Vagina (tissue), 2 donors: ENCODE results near the gene AFF3. TPM values are rescaled to one million over a fixed set of nuclear protein-coding genes. Genes with fewer than 3 reads are reported as not detected.

Experiments
- DNase-seq, 2 donors: peaks; one replicate each; pipeline ENCODE4 v3.0.0-alpha.2; 2017; ENCODE audit errors: extremely low spot score in 2 of 2
- H3K27ac ChIP-seq: fragments of 200-600 bp; sonication (generic); one replicate; pipeline ENCODE4 v1.5.1; 2019
- H3K27me3 ChIP-seq: fragments of 200-600 bp; sonication (generic); one replicate; pipeline ENCODE4 v1.5.1; 2019
- H3K36me3 ChIP-seq, 2 donors: fragments of 200-600 bp; sonication (generic); one replicate each; pipeline ENCODE4 v1.5.1; 2017 to 2019
- H3K4me1 ChIP-seq: fragments of 200-600 bp; sonication (generic); one replicate; pipeline ENCODE4 v1.5.1; 2019
- H3K4me3 ChIP-seq, 2 donors: fragments of 200-600 bp; sonication (generic); 1 replicate in 1 of 2; 2 replicates in 1 of 2; pipeline ENCODE4 v1.5.1; 2016 to 2019
- H3K9me3 ChIP-seq: fragments of 200-600 bp; sonication (generic); one replicate; pipeline ENCODE4 v1.5.1; 2019
- POLR2A ChIP-seq, 2 donors: fragments of 450-650 bp; IDR thresholded peaks; one replicate each; pipeline ENCODE4 v1.6.1; 2017; ENCODE audit warnings: antibody characterized with exemption in 2 of 2, mild to moderate bottlenecking in 2 of 2, moderate library complexity in 2 of 2
- POLR2AphosphoS5 ChIP-seq, 2 donors: sonication (generic); formaldehyde crosslinking; IDR thresholded peaks; one replicate each; pipeline ENCODE4 v1.9.0; 2017; ENCODE audit warnings: antibody characterized with exemption in 2 of 2, mild to moderate bottlenecking in 2 of 2, low read depth in 1 of 2; ENCODE audit not compliant: insufficient read depth in 1 of 2
- intact Hi-C: fragments of 100-400 bp; cut with DNase I; formaldehyde crosslinking; loops from one replicate; pipeline ENCODE4 v1.15.1; 2023
- total RNA-seq: library from RNA; depleted of rRNA; stranded (reverse); fragments of >200 nt; gene quantifications from one replicate; pipeline ENCODE4 v1.2.3, GENCODE V29; 2016
- TF ChIP-seq, protein P1 (sequence below), 3 experiments: fragments of 450-650 bp in 2 of 3; fragments of 200-600 bp in 1 of 3; sonication (generic) in 1 of 3; IDR thresholded peaks; one replicate each; pipeline ENCODE4 v1.5.1; 2017 to 2019; ENCODE audit warnings: antibody characterized with exemption in 3 of 3, mild to moderate bottlenecking in 2 of 3, moderate library complexity in 2 of 3

Gene AFF3
- total RNA-seq, 1 donor from 2014 or later: 7.6 TPM

DNA sequence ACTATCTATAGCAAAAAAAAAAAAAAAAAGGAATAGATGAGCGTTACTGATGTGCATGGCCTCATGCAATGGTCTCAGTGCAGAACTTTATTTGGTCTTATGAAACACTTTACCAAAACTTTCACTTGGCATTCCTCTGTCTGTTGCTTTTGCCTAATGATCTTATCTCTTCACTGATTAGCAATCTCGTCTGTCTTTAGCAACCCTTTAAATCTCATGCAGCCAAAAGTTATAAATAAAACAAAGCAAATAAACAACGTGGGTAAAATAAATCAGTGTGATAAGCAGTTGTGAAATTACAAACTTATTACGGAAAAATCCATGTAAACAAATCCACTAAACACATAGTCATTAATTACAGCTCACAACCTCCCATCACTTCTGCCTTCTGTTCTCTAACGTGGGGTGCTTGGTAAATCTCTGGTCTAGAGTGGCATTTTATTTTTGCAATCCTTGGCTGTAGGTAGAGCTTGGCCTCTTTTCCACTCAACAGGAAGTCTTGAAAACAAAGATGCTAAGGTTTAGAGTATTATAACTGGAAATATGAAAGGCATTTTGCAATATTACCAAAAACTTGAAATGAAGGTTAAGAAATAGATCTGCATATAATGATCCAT is 288.0 kb downstream of the AFF3 start:
- Histone ChIP-seq H3K4me3 (no peak overlapping the region), H3K9me3 (no peaks in the 10 kb centered on the region), H3K27me3 (no peaks in the 10 kb centered on the region), H3K4me1 (no peaks in the 10 kb centered on the region), H3K36me3 (no peaks in the 10 kb centered on the region), H3K27ac (no peak overlapping the region)
- DNase-seq: no peak
- TF ChIP-seq POLR2A (IDR thresholded peaks at IDR 0.05): no peak
- no peak for TF ChIP-seq POLR2AphosphoS5 (IDR thresholded peaks at IDR 0.05; ENCODE audit: insufficient read depth in 1 of 2, low read depth in 1 of 2)
- TF ChIP-seq, protein P1, sequence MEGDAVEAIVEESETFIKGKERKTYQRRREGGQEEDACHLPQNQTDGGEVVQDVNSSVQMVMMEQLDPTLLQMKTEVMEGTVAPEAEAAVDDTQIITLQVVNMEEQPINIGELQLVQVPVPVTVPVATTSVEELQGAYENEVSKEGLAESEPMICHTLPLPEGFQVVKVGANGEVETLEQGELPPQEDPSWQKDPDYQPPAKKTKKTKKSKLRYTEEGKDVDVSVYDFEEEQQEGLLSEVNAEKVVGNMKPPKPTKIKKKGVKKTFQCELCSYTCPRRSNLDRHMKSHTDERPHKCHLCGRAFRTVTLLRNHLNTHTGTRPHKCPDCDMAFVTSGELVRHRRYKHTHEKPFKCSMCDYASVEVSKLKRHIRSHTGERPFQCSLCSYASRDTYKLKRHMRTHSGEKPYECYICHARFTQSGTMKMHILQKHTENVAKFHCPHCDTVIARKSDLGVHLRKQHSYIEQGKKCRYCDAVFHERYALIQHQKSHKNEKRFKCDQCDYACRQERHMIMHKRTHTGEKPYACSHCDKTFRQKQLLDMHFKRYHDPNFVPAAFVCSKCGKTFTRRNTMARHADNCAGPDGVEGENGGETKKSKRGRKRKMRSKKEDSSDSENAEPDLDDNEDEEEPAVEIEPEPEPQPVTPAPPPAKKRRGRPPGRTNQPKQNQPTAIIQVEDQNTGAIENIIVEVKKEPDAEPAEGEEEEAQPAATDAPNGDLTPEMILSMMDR (IDR thresholded peaks at IDR 0.05): no peak
- intact Hi-C loops: no loop called here

DNA sequence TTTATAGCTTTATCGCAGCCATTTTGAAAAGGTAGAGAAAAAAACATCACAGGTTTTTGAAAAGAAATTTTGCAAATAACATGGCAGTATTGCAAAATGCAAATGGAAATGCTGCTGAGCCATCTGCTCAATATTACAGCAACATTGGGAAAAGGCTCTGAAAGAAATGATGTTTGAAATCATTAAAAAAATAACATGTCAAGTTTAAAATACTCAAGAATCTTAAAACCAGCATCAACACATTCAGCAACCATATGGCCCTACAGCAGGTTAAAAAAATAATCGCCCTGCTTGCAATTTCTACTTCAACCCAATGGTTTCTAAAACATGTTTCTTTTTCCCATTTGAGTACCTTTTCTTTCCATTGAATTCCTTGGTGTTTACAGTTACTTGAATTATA is 289.4 kb downstream of the AFF3 start:
- Histone ChIP-seq H3K4me3 (no peak overlapping the region), H3K36me3 (no peaks in the 10 kb centered on the region), H3K4me1 (no peaks in the 10 kb centered on the region), H3K27ac (no peak overlapping the region), H3K27me3 (no peaks in the 10 kb centered on the region), H3K9me3 (no peaks in the 10 kb centered on the region)
- intact Hi-C loops: no loop called here
- no peak for DNase-seq
- TF ChIP-seq, protein P1 (IDR thresholded peaks at IDR 0.05): no peak
- TF ChIP-seq POLR2A (IDR thresholded peaks at IDR 0.05): no peak
- TF ChIP-seq POLR2AphosphoS5 (IDR thresholded peaks at IDR 0.05; ENCODE audit: insufficient read depth in 1 of 2, low read depth in 1 of 2): no peak

DNA sequence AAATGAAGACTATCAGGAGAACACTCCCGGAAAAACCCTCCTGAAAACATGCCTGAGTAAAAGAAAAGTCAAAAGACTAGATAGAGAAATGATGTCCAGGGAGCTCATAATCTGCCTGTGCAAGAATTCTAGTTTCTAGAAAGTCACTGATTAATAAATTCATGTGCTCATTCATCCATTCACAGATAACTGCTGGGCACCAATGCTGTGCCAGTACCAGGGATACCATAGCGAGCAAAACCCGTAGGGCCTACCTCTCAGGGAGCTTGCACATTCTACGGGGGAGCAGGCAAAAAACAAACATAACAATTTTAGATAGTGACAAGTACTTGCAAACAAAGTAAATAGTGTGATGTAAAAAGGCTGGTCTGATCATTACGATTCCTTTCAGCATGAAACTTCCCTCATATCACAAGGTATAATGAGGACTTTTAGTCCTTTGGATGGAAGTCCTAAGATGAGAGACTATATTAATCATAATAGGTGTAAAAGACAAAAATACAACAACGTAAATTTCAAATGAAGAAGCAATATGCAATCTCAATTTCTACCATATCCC is 289.9 kb downstream of the AFF3 start:
- H3K27me3 ChIP-seq: no peaks in the 10 kb centered on the region
- H3K4me3 ChIP-seq: no peak overlapping the region
- intact Hi-C loops: no loop called here
- DNase-seq: no peak
- H3K4me1 ChIP-seq: no peaks in the 10 kb centered on the region
- no peaks in the 10 kb centered on the region for H3K9me3 ChIP-seq
- no peaks in the 10 kb centered on the region for H3K36me3 ChIP-seq
- no peak overlapping the region for H3K27ac ChIP-seq
- TF ChIP-seq, protein P1 (IDR thresholded peaks at IDR 0.05): no peak
- TF ChIP-seq POLR2A (IDR thresholded peaks at IDR 0.05) (no peak), POLR2AphosphoS5 (IDR thresholded peaks at IDR 0.05; ENCODE audit: insufficient read depth in 1 of 2, low read depth in 1 of 2) (no peak)

DNA sequence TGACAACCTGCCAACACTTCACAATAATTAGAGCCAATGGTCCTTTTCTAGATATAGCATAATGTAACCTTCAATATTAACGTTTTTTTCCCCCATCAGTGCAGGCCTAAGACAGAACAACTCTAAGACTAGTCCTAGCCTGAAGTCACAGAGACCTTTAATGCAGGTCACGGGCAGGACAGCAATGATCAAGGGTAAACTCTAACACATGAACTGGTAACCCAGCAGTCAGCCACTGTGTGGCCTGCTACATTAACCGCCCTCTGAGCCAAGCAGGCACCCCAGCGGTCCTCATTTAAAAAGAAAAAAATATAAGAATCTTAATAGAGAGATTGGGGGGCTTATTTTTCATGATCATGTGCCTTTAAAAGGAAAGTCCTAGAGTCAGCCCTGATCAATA is 290.6 kb downstream of the AFF3 start:
- intact Hi-C loops: no loop called here
- H3K4me1 ChIP-seq: no peaks in the 10 kb centered on the region
- H3K4me3 ChIP-seq: no peak overlapping the region

DNA sequence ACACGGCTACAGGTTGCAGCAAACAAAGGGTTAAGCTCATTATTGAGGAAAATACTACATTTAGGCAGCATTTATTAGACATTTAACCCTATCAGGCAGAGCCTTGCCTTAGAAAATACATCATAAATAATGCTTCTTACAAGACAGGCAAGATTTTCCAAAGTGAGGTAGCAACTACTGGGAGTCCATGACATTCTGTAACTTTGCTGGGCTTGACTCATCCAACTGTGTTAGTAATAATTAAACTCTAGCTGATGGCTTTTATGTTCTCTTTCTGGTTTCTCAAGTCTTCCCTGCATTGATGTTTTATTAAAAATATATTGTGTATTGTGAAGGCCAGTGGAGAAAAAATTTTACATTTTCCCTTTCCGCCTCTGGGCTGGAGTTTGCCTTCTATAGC is 291.3 kb downstream of the AFF3 start:
- Histone ChIP-seq H3K27me3 (no peaks in the 10 kb centered on the region), H3K36me3 (no peaks in the 10 kb centered on the region), H3K4me3 (no peak overlapping the region), H3K4me1 (no peaks in the 10 kb centered on the region), H3K9me3 (no peaks in the 10 kb centered on the region), H3K27ac (no peak overlapping the region)
- DNase-seq: no peak
- TF ChIP-seq POLR2A (IDR thresholded peaks at IDR 0.05): no peak
- TF ChIP-seq POLR2AphosphoS5 (IDR thresholded peaks at IDR 0.05; ENCODE audit: insufficient read depth in 1 of 2, low read depth in 1 of 2): no peak
- TF ChIP-seq, protein P1 (IDR thresholded peaks at IDR 0.05): no peak
- intact Hi-C loops: no loop called here

More for the DNA sequence above, 290.6 kb downstream of the AFF3 start:
- TF ChIP-seq, protein P1 (IDR thresholded peaks at IDR 0.05): no peak
- TF ChIP-seq POLR2AphosphoS5 (IDR thresholded peaks at IDR 0.05; ENCODE audit: insufficient read depth in 1 of 2, low read depth in 1 of 2) (no peak), POLR2A (IDR thresholded peaks at IDR 0.05) (no peak)
- no peaks in the 10 kb centered on the region for H3K27me3 ChIP-seq
- no peak overlapping the region for H3K27ac ChIP-seq
- DNase-seq: no peak
- no peaks in the 10 kb centered on the region for H3K9me3 ChIP-seq
- no peaks in the 10 kb centered on the region for H3K36me3 ChIP-seq
